ENCODE data around the gene ACKR3. TPM values are rescaled to one million over a fixed set of nuclear protein-coding genes. Genes with fewer than 3 reads are reported as not detected.

ACKR3 gene
- total and polyA plus RNA-seq, 2 of the 4 experiments (the other 2 are of a cell fraction), result not detected

DNA sequence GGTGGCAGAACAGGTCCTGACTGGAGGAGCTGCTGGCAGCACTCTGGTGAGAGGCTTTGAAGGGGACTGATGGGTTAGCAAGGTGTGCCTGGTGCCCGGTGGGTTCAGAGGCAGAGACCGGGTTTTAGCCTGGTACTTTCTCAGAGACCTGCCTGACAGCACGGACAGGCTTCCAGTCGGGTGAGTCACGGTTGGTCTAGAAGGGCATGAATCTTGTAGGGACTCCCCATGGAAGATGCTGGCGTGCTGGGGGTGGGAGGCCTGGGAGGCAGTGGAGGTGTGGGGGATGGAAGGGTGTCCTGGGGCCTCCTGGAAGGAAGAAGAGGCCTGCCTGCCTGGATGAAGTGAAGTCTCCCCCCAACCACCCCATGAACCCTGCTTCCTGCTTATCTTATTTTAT lies 52.6 kb downstream of the ACKR3 start:
- H2BK15ac ChIP-seq (ENCODE audit: low read depth, low read length), result no peak overlapping the region
- H3K4me3 ChIP-seq (ENCODE audit: insufficient read depth, low read depth, low read length), result no peak overlapping the region
- no peak overlapping the region for H2BK20ac ChIP-seq (ENCODE audit: low read depth, low read length)
- no peak overlapping the region for H3K4ac ChIP-seq (ENCODE audit: low read depth, low read length)
- H3K23ac ChIP-seq (ENCODE audit: low read depth, low read length), result no peak overlapping the region
- no TSS peak for BruUV-seq (replicated peaks)
- H3K4me2 ChIP-seq (ENCODE audit: low read depth, low read length), result no peak overlapping the region
- POLR2A ChIA-PET (ENCODE audit: unreplicated experiment), result no interaction called here
- H3K4me1 ChIP-seq (ENCODE audit: control insufficient read depth, insufficient read depth, low read length), result no peaks in the 10 kb centered on the region
- dilution Hi-C loops (cut with HindIII; ENCODE audit: low sequenced_read_pairs, unreplicated experiment) (no loop called here), intact Hi-C loops (cut with micrococcal nuclease) (no loop called here), in situ Hi-C loops (cut with MboI; ENCODE audit: low sequenced_read_pairs) (no loop called here)
- no peak overlapping the region for H3K18ac ChIP-seq (ENCODE audit: low read depth, low read length)
- WGBS, 2 experiments (ENCODE audit: extremely low coverage in 2 of 2, insufficient read length in 1 of 2), result 73% methylated on average over 3 of the region's 6 CpGs; no CpG with 5 or more reads in 1 of the 2 experiments
- no peak for ATAC-seq (ENCODE audit: low read depth)
- H2BK120ac ChIP-seq (ENCODE audit: low read depth, low read length), result no peak overlapping the region
- H3K56ac ChIP-seq (ENCODE audit: extremely low read depth, insufficient read depth, low read length), result no peak overlapping the region
- no peak overlapping the region for H2AK5ac ChIP-seq (ENCODE audit: low read depth, low read length)
- H3K9me1 ChIP-seq (ENCODE audit: insufficient read depth, low read length), result no peaks in the 10 kb centered on the region
- no peaks in the 10 kb centered on the region for H4K20me1 ChIP-seq (ENCODE audit: insufficient read depth, low read length)
- no peak overlapping the region for H2AK9ac ChIP-seq (replicated peaks; ENCODE audit: low read depth, low read length, poor library complexity)
- H3K27ac ChIP-seq (ENCODE audit: insufficient read depth, low read length), result no peak overlapping the region
- H3K27me3 ChIP-seq (ENCODE audit: control insufficient read depth, insufficient read depth, low read length), result peaks cover 25% of the 10 kb centered on the region; the same call in 1 of the 2 replicates
- H3K9ac ChIP-seq (ENCODE audit: low read depth, low read length), result no peak overlapping the region
- H4K5ac ChIP-seq (ENCODE audit: low read depth, low read length), result no peak overlapping the region
- CTCF ChIA-PET, result no interaction called here
- H2AFZ ChIP-seq (replicated peaks; ENCODE audit: low read length, poor library complexity), result no peak overlapping the region
- H4K91ac ChIP-seq (ENCODE audit: insufficient read depth, low read depth, low read length), result no peak overlapping the region
- no peak overlapping the region for H3K14ac ChIP-seq (replicated peaks; ENCODE audit: low read depth, low read length)
- no peaks in the 10 kb centered on the region for H3K79me1 ChIP-seq (ENCODE audit: low read depth in 1 of 2, low read length in 2 of 2)
- no peak for DNase-seq
- no peak overlapping the region for H2BK5ac ChIP-seq (ENCODE audit: low read depth, low read length, poor library complexity, severe bottlenecking)
- no peak for TF ChIP-seq FOS (IDR thresholded peaks at IDR 0.05; ENCODE audit: low read depth, low read length)
- TF ChIP-seq, protein P1, sequence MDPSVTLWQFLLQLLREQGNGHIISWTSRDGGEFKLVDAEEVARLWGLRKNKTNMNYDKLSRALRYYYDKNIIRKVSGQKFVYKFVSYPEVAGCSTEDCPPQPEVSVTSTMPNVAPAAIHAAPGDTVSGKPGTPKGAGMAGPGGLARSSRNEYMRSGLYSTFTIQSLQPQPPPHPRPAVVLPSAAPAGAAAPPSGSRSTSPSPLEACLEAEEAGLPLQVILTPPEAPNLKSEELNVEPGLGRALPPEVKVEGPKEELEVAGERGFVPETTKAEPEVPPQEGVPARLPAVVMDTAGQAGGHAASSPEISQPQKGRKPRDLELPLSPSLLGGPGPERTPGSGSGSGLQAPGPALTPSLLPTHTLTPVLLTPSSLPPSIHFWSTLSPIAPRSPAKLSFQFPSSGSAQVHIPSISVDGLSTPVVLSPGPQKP (IDR thresholded peaks at IDR 0.05; ENCODE audit: borderline replicate concordance, low read depth, low read length), result no peak
- TF ChIP-seq BHLHE40 (IDR thresholded peaks at IDR 0.05; ENCODE audit: low read depth, low read length), result no peak
- TF ChIP-seq RCOR1 (IDR thresholded peaks at IDR 0.05; ENCODE audit: insufficient replicate concordance, low read length), result no peak
- TF ChIP-seq, protein P2, sequence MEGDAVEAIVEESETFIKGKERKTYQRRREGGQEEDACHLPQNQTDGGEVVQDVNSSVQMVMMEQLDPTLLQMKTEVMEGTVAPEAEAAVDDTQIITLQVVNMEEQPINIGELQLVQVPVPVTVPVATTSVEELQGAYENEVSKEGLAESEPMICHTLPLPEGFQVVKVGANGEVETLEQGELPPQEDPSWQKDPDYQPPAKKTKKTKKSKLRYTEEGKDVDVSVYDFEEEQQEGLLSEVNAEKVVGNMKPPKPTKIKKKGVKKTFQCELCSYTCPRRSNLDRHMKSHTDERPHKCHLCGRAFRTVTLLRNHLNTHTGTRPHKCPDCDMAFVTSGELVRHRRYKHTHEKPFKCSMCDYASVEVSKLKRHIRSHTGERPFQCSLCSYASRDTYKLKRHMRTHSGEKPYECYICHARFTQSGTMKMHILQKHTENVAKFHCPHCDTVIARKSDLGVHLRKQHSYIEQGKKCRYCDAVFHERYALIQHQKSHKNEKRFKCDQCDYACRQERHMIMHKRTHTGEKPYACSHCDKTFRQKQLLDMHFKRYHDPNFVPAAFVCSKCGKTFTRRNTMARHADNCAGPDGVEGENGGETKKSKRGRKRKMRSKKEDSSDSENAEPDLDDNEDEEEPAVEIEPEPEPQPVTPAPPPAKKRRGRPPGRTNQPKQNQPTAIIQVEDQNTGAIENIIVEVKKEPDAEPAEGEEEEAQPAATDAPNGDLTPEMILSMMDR (conservative IDR thresholded peaks at IDR 0.05; ENCODE audit: low read depth, low read length), result no peak
- TF ChIP-seq, protein P3, sequence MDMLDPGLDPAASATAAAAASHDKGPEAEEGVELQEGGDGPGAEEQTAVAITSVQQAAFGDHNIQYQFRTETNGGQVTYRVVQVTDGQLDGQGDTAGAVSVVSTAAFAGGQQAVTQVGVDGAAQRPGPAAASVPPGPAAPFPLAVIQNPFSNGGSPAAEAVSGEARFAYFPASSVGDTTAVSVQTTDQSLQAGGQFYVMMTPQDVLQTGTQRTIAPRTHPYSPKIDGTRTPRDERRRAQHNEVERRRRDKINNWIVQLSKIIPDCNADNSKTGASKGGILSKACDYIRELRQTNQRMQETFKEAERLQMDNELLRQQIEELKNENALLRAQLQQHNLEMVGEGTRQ (IDR thresholded peaks at IDR 0.05; ENCODE audit: low read depth, low read length), result no peak
- no peak for TF ChIP-seq CHD1 (IDR thresholded peaks at IDR 0.05; ENCODE audit: low read depth, low read length)
- no peak for TF ChIP-seq RAD21 (IDR thresholded peaks at IDR 0.05; ENCODE audit: low read length)
- H3K36me3 ChIP-seq (ENCODE audit: control insufficient read depth, insufficient read depth, low read length), result no peaks in the 10 kb centered on the region
- H3K9me3 ChIP-seq (ENCODE audit: control insufficient read depth, insufficient read depth, low read length), result no peaks in the 10 kb centered on the region; the same call in 1 of the 2 replicates
- no peak overlapping the region for H4K8ac ChIP-seq (ENCODE audit: low read depth in 2 of 2, low read length in 2 of 2)
